Panc1 (cell line): Measurements from ENCODE around the gene MAPK8.

Source experiments
- SIN3A ChIP-seq: IDR thresholded peaks from 2 replicates; pipeline ENCODE4 v1.6.1; 2012; ENCODE audit warnings: low read depth, mild to moderate bottlenecking, low read length, moderate library complexity, borderline replicate concordance; ENCODE audit not compliant: insufficient read depth
- TCF7L2 ChIP-seq: IDR thresholded peaks from 2 replicates; pipeline ENCODE4 v1.6.1; 2011; ENCODE audit warnings: mild to moderate bottlenecking, low read depth, low read length, inconsistent platforms
- TF ChIP-seq, protein P1 (sequence below): fragments of 450-650 bp; IDR thresholded peaks from 2 replicates; pipeline ENCODE4 v1.5.1; 2017; ENCODE audit warnings: mild to moderate bottlenecking
- TF ChIP-seq, protein P2 (sequence below), 2 experiments: IDR thresholded peaks; 2 replicates each; pipeline ENCODE4 v1.6.1; 2011 to 2012; ENCODE audit warnings: low read depth in 2 of 2, control low read depth in 1 of 2, low read length in 1 of 2, mild to moderate bottlenecking in 1 of 2, moderate library complexity in 1 of 2; ENCODE audit not compliant: insufficient read depth in 1 of 2

DNA sequence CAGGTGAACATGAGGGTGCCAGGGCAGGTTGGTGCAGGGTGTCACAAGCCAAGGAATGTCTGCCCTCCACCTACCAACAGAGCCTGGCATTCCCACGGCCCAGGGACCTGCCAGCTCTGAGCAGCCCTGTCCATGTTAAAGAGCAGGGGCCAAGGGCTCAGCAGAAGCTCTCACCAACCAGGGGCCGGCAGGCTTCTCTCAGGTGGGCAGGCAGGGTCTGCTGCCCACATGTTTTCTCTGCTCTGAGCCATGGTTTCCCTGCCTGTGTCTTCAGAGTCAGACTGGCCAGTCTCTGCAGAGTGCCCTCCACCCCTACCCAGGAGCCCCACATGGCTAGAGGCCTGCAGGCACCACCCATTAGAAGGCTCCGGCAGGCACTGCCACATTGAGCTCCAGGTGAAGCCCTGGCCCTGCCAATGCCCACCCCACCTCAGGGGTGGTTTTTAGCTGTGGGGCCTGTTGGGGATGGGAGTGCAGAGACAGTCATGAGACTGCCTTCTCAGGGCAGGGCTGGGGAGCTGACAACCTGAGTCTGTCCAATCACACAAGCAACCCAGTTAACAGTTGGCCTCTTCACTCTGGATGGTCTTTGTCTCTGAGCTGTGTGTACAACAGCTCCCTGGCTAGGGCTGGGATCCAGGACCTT is 162.5 kb downstream of the MAPK8 start:
- TF ChIP-seq, protein P1, sequence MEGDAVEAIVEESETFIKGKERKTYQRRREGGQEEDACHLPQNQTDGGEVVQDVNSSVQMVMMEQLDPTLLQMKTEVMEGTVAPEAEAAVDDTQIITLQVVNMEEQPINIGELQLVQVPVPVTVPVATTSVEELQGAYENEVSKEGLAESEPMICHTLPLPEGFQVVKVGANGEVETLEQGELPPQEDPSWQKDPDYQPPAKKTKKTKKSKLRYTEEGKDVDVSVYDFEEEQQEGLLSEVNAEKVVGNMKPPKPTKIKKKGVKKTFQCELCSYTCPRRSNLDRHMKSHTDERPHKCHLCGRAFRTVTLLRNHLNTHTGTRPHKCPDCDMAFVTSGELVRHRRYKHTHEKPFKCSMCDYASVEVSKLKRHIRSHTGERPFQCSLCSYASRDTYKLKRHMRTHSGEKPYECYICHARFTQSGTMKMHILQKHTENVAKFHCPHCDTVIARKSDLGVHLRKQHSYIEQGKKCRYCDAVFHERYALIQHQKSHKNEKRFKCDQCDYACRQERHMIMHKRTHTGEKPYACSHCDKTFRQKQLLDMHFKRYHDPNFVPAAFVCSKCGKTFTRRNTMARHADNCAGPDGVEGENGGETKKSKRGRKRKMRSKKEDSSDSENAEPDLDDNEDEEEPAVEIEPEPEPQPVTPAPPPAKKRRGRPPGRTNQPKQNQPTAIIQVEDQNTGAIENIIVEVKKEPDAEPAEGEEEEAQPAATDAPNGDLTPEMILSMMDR = no peak
- TF ChIP-seq TCF7L2 = no peak
- TF ChIP-seq, protein P2, sequence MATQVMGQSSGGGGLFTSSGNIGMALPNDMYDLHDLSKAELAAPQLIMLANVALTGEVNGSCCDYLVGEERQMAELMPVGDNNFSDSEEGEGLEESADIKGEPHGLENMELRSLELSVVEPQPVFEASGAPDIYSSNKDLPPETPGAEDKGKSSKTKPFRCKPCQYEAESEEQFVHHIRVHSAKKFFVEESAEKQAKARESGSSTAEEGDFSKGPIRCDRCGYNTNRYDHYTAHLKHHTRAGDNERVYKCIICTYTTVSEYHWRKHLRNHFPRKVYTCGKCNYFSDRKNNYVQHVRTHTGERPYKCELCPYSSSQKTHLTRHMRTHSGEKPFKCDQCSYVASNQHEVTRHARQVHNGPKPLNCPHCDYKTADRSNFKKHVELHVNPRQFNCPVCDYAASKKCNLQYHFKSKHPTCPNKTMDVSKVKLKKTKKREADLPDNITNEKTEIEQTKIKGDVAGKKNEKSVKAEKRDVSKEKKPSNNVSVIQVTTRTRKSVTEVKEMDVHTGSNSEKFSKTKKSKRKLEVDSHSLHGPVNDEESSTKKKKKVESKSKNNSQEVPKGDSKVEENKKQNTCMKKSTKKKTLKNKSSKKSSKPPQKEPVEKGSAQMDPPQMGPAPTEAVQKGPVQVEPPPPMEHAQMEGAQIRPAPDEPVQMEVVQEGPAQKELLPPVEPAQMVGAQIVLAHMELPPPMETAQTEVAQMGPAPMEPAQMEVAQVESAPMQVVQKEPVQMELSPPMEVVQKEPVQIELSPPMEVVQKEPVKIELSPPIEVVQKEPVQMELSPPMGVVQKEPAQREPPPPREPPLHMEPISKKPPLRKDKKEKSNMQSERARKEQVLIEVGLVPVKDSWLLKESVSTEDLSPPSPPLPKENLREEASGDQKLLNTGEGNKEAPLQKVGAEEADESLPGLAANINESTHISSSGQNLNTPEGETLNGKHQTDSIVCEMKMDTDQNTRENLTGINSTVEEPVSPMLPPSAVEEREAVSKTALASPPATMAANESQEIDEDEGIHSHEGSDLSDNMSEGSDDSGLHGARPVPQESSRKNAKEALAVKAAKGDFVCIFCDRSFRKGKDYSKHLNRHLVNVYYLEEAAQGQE (IDR thresholded peaks at IDR 0.05; ENCODE audit: insufficient read depth in 1 of 2, low read depth in 2 of 2, low read length in 1 of 2) = no peak
- no peak for TF ChIP-seq SIN3A
